AG10803 (cell line): ENCODE measurements around the gene PGC.
A peak's percentile ranks its signal among the peaks of the same experiment; 100 is the strongest.

Source experiments
- DNase-seq: peaks from one replicate; pipeline ENCODE4 v3.0.0; 2010; ENCODE audit warnings: low read depth
- H3K4me3 ChIP-seq: 2 replicates; pipeline ENCODE4 v1.5.1; 2011; ENCODE audit warnings: mild to moderate bottlenecking, low read length, control low read depth
- TF ChIP-seq, protein P1 (sequence below): conservative IDR thresholded peaks from 2 replicates; pipeline ENCODE4 v1.5.1; 2011; ENCODE audit warnings: mild to moderate bottlenecking, low read length, control low read depth, inconsistent platforms

The PGC gene

DNA sequence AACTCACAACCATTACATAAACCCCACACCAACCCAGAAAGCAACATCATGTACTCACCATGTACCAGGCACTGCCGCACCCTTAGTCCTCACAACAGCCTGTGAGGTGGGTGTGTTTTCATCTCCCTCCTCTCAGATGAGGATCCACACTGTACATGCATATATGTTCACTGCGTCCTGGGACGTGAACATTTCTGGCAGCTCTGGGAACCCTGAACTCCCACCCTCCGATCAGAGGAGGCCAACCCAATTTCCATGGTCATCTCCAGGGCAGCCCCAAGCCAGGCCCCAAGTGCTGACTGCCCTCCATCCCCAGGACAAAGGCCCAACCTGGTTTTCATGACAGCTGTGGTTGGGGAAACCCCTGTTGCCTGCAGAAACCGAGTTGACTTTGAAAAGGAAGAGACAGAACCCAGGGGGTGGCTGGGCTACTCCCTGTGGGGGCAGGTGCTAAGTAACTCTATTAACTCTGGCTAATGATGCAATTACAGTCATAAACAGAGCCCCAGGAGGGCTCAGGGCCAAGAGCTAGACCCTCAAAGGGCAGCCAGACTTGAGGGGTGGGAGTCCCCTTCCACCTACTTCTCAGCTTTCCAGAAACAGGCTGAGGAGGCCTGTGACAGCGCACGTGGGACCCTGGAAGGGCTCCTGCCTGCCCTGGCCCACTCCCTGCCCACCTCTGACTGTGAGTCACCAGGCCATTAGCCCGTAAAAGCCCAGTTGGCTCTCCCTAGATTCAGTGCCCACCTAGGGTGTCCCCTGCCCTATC, 14.4 kb downstream of the PGC start:
- TF ChIP-seq, protein P1, sequence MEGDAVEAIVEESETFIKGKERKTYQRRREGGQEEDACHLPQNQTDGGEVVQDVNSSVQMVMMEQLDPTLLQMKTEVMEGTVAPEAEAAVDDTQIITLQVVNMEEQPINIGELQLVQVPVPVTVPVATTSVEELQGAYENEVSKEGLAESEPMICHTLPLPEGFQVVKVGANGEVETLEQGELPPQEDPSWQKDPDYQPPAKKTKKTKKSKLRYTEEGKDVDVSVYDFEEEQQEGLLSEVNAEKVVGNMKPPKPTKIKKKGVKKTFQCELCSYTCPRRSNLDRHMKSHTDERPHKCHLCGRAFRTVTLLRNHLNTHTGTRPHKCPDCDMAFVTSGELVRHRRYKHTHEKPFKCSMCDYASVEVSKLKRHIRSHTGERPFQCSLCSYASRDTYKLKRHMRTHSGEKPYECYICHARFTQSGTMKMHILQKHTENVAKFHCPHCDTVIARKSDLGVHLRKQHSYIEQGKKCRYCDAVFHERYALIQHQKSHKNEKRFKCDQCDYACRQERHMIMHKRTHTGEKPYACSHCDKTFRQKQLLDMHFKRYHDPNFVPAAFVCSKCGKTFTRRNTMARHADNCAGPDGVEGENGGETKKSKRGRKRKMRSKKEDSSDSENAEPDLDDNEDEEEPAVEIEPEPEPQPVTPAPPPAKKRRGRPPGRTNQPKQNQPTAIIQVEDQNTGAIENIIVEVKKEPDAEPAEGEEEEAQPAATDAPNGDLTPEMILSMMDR = no peak
- peak overlapping the region; percentile 73 for H3K4me3 ChIP-seq
- DNase-seq = no peak

DNA sequence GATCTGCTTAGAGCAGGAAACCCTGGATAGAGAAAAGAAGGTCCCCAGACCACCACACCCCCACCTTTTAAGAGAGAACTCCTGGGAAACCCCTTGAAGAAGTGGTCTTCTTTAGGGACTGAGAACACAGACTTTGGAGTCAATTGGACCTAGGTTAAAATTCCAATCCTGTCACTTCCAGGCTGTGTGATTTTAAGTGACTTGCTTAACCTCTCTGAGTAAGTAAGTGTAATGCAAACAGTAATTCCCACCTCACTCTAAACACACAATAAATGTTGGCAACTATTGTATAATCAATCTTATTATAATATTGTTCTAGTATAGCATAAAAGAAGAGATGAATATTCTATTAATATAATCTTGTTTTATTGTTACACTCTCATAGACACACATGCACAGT, 15.0 kb downstream of the PGC start:
- TF ChIP-seq, protein P1 = no peak
- no peak for DNase-seq
- no peak overlapping the region for H3K4me3 ChIP-seq

DNA sequence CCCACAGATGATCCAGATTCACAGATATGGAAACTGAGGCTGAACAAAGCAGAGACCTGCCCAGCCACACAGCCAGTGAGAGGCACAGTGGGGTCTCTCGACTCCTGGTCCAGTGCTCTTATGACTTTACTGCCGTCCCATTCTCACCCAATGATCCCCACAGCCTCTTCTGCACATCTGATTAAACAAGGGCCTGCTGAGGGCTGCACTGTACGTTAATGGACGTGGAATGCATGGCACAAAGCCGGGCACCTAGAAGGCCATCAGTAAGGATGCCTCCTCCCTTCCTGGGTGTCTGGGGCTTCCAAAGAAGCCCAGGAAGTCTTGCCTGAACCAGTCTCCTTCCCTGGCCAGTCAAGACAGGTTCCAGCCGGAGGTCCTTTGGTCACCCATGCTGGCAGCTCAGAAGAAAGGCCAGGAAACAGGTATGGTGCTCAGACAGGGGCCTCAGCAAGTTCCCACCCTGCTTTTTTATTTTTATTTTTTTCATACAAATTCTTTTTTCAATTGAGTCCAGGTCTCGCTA, 15.6 kb downstream of the PGC start:
- DNase-seq = no peak
- TF ChIP-seq, protein P1 = no peak
- no peak overlapping the region for H3K4me3 ChIP-seq

DNA sequence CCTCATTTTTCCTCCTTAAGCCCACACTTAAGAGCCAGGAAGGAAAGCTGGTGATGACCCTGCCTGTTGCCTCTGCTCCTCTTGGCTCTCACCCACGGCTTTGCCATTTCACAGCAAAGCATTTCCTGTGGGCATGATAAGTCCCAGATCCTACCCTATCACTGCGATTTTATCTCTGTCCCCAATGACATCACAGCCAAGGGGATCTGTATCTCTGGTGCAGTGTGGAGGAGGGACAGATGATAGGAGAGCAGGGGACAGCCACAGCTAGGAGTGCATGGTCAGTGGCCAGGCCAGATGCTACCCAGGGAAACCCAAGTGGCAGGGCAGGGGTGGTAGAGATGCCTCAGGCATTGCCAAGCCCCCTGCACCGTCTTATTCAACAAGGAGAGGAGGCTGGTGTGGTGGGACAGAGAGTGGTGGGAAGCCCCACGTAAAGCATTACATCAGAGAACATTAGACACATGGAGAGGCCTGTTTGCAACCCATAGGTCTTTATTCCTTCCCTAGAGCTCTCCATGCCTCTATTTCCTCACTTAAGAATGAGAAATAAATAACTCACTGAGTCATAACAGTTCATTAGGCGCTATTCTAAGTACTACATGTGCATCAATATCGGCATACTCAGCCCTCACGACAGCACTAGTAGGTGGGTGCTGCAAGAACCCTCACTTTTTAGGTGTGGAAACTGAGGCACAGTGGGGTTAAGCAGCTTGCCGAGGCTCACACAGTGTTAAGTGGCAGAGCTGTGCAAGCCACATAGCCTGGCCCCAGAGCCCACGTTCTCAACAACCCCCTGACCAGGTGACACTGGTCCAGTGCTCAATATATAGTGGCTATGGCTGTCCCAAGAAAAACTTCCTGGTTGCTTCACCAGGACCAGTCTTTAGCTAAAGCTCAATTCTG, 16.4 kb downstream of the PGC start:
- H3K4me3 ChIP-seq = no peak overlapping the region
- no peak for DNase-seq
- TF ChIP-seq, protein P1 = no peak

DNA sequence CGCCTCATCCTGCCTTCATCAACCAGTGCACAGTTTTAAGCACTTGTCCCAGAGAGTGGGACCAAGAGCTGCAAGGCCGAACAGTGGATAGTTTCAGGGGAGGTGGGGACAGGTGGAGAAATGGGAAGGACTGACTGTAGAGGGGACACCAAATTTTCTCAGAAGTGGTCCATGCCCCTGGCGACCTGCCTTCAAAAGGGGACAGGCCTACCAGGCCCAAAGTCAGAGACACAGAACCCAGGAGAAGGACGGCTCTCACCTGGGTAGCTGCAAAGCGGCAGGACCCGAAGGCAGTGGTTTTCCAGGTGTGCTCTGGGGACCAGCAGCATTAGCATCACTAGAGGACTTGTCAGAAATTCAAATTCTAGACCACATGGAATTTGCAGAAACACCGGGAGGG, 17.6 kb downstream of the PGC start:
- H3K4me3 ChIP-seq = no peak overlapping the region
- TF ChIP-seq, protein P1 = no peak
- no peak for DNase-seq

DNA sequence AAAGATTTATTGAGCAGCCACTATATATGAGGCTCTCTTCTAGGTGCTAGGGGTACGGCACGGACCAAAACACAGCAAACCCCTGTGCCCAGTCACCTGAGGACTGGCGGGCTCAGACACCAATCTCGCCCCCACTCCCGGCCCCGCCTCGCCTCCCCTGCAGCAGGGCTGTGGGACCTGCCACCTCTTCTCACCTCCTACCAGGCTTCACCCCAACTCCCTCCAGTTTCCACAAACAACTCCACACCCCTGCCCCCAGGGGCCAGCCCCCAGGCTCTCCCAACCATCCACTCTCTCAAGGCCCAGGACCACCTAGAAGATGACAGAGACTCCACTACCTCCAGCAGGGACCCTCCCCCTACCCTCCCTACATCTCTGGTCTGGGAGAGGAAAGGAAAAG, 18.2 kb downstream of the PGC start:
- TF ChIP-seq, protein P1 = no peak
- DNase-seq = no peak
- no peak overlapping the region for H3K4me3 ChIP-seq
